Measurements from ENCODE around the gene DPP4. TPM values are rescaled to one million over a fixed set of nuclear protein-coding genes. Genes with fewer than 3 reads are reported as not detected.

Gene DPP4
- total and polyA plus RNA-seq, 2 donors (not counting 3 experiments of a cell fraction or from before 2014, with no cell fraction given) = 0.84 to 6.2 TPM

- BruUV-seq (replicated peaks) = no TSS peak
- no peak overlapping the region for H2AFZ ChIP-seq (ENCODE audit: low read depth, low read length)
- no peak overlapping the region for H3K9ac ChIP-seq (replicated peaks; ENCODE audit: extremely low read depth, insufficient read depth, low read length)
- intact Hi-C loops (cut with micrococcal nuclease) = loop anchor here (2.0 kb wide), 1 partner anchor 103 kb away; no protein-coding TSS in a partner anchor
- ChIA-PET POLR2A (no interaction called here), CTCF (interaction anchor here (1.0 to 4.3 kb wide), 7 partner anchors 16 to 286 kb away, joined by 3 to 11 read pairs (median 4); no protein-coding TSS in a partner anchor)
- dilution Hi-C loops (cut with MboI; ENCODE audit: extremely low pct_ligation_motif_present, low sequenced_read_pairs) = no loop called here
- no peak overlapping the region for H3K27ac ChIP-seq (ENCODE audit: insufficient read depth, low read depth, low read length)
- no peaks in the 10 kb centered on the region for H3K36me3 ChIP-seq (ENCODE audit: control insufficient read depth in 2 of 2, extremely low read depth in 1 of 2, insufficient read depth in 2 of 2, low read length in 2 of 2)
- H3K4me1 ChIP-seq (ENCODE audit: control insufficient read depth, extremely low read depth, insufficient read depth, low read length) = peaks cover 11% of the 10 kb centered on the region
- no peak for DNase-seq (ENCODE audit: low read depth, low spot score)
- no peak overlapping the region for H3K4me3 ChIP-seq (replicated peaks in 1 of 3; ENCODE audit: insufficient read depth in 1 of 3, low read depth in 1 of 3, low read length in 3 of 3)
- no peaks in the 10 kb centered on the region for H3K27me3 ChIP-seq (ENCODE audit: control insufficient read depth in 2 of 2, insufficient read depth in 2 of 2, low read length in 2 of 2)
- no peak for FAIRE-seq
- TF ChIP-seq FOS (IDR thresholded peaks at IDR 0.05; ENCODE audit: borderline replicate concordance, insufficient read depth, low read length) (no peak), MYC (IDR thresholded peaks at IDR 0.05; ENCODE audit: low read depth, low read length) (no peak), JUN (IDR thresholded peaks at IDR 0.05; ENCODE audit: borderline replicate concordance, insufficient read depth, insufficient read length, low read depth) (no peak), EZH2 (IDR thresholded peaks at IDR 0.05; ENCODE audit: borderline replicate concordance, low read depth, low read length, severe bottlenecking) (no peak), MAX (IDR thresholded peaks at IDR 0.05; ENCODE audit: insufficient read depth, insufficient read length) (no peak), CTCF (IDR thresholded peaks at IDR 0.05; ENCODE audit: extremely low read depth in 1 of 2, insufficient read depth in 1 of 2, low read depth in 1 of 2, low read length in 2 of 2) (no peak), POLR2AphosphoS5 (IDR thresholded peaks at IDR 0.05; ENCODE audit: insufficient read depth, low read depth, low read length) (no peak), GATA2 (IDR thresholded peaks at IDR 0.05; ENCODE audit: insufficient read depth, insufficient read length, low read depth, low read length) (no peak), POLR2A (IDR thresholded peaks at IDR 0.05; ENCODE audit: low read depth, low read length) (no peak)
- no peaks in the 10 kb centered on the region for H4K20me1 ChIP-seq (replicated peaks; ENCODE audit: control insufficient read depth, extremely low read depth, insufficient read depth, low read length)
- H3K4me2 ChIP-seq (ENCODE audit: insufficient read depth, low read length) = no peak overlapping the region
- H3K9me1 ChIP-seq (replicated peaks; ENCODE audit: control insufficient read depth, extremely low read depth, insufficient read depth, low read length) = no peaks in the 10 kb centered on the region
- H3K79me2 ChIP-seq (ENCODE audit: control insufficient read depth, insufficient read depth, low read length) = no peaks in the 10 kb centered on the region
- no peaks in the 10 kb centered on the region for H3K9me3 ChIP-seq (replicated peaks; ENCODE audit: control insufficient read depth, insufficient read depth, low read length)
These were observed 62.1 kb downstream of the DPP4 start for GRCh38 chr2:162011706-162012564.
